Chondrocyte (in vitro differentiated cells): ENCODE data around the gene KRT83. TPM values are rescaled to one million over a fixed set of nuclear protein-coding genes. Genes with fewer than 3 reads are reported as not detected.
"Not testable (repeated sequence)": the region's sequence is repeated elsewhere in the genome, so short reads cannot be mapped to it uniquely, and the experiment has no call there.

Experiments used
- DNase-seq: peaks from one replicate; pipeline ENCODE4 v3.0.0; 2021; ENCODE audit warnings: mixed read lengths, low spot score
- H3K27ac Mint-ChIP-seq: one replicate; pipeline ENCODE4 v1.8.0; 2021; ENCODE audit warnings: mild to moderate bottlenecking, moderate library complexity, mixed read lengths; ENCODE audit not compliant: unreplicated experiment
- H3K27me3 Mint-ChIP-seq: 2 replicates; pipeline ENCODE4 v1.8.0; 2021; ENCODE audit warnings: low read depth, mixed read lengths
- H3K36me3 Mint-ChIP-seq: 2 replicates; pipeline ENCODE4 v1.8.0; 2021; ENCODE audit warnings: low read depth, mixed read lengths
- H3K4me1 Mint-ChIP-seq: 2 replicates; pipeline ENCODE4 v1.8.0; 2021; ENCODE audit warnings: low read depth, mild to moderate bottlenecking, mixed read lengths
- H3K4me3 Mint-ChIP-seq: one replicate; pipeline ENCODE4 v1.8.0; 2021; ENCODE audit warnings: mild to moderate bottlenecking, moderate library complexity, mixed read lengths; ENCODE audit not compliant: unreplicated experiment
- H3K9me3 Mint-ChIP-seq: 2 replicates; pipeline ENCODE4 v1.8.0; 2021; ENCODE audit warnings: low read depth, mixed read lengths
- total RNA-seq: library from RNA; stranded (reverse); gene quantifications from 3 replicates; pipeline ENCODE4 v1.2.1, GENCODE V29; 2021
- TF ChIP-seq, protein P1 (sequence below): fragments of 200-600 bp; sonication (generic); IDR thresholded peaks from 2 replicates; pipeline ENCODE4 v1.5.0; 2021; ENCODE audit warnings: antibody characterized with exemption, mild to moderate bottlenecking, moderate library complexity

The KRT83 gene
- total RNA-seq, 1 donor from 2014 or later = not detected

DNA sequence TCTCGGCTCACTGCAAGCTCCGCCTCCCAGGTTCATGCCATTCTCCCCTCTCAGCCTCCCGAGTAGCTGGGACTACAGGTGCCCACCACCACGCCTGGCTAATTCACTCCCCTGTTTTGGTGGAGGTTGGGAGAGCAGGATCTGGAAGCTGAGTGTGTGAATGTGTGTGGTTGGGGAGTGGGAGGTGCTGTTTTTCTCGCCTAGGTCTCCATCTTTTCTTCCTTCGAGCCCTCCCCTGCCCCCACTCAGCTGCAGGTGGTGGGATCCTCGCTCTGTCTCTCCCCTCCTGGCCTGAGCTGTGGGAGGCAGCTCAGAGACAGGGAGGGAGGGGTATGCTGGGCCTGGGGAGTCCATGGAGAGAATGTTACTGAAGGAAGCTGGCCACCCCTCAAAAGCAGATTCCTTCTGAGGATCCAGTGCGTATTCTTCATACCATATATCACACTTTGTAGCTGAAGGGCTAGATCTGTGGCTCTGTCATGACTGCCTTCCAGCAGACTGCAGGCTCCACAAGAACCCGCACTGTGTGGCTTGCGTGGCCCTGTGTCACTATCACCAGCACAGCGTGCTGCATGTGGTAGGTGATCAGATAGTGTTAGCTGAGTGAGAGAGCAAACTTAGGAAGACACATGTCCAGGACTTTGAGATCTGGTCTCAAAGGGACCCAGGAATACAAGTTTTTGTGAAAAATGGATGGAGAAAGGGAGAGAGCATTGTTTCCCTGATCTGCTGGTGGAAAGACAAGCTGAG lies 2.8 kb downstream of the KRT83 start:
- Mint-ChIP-seq H3K4me1 (no peaks in the 10 kb centered on the region), H3K27ac (no peak overlapping the region), H3K36me3 (peaks cover 1% of the 10 kb centered on the region), H3K27me3 (peaks cover 44% of the 10 kb centered on the region), H3K4me3 (no peak overlapping the region), H3K9me3 (no peaks in the 10 kb centered on the region)
- TF ChIP-seq, protein P1, sequence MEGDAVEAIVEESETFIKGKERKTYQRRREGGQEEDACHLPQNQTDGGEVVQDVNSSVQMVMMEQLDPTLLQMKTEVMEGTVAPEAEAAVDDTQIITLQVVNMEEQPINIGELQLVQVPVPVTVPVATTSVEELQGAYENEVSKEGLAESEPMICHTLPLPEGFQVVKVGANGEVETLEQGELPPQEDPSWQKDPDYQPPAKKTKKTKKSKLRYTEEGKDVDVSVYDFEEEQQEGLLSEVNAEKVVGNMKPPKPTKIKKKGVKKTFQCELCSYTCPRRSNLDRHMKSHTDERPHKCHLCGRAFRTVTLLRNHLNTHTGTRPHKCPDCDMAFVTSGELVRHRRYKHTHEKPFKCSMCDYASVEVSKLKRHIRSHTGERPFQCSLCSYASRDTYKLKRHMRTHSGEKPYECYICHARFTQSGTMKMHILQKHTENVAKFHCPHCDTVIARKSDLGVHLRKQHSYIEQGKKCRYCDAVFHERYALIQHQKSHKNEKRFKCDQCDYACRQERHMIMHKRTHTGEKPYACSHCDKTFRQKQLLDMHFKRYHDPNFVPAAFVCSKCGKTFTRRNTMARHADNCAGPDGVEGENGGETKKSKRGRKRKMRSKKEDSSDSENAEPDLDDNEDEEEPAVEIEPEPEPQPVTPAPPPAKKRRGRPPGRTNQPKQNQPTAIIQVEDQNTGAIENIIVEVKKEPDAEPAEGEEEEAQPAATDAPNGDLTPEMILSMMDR = no peak
- DNase-seq = peak; percentile 36

DNA sequence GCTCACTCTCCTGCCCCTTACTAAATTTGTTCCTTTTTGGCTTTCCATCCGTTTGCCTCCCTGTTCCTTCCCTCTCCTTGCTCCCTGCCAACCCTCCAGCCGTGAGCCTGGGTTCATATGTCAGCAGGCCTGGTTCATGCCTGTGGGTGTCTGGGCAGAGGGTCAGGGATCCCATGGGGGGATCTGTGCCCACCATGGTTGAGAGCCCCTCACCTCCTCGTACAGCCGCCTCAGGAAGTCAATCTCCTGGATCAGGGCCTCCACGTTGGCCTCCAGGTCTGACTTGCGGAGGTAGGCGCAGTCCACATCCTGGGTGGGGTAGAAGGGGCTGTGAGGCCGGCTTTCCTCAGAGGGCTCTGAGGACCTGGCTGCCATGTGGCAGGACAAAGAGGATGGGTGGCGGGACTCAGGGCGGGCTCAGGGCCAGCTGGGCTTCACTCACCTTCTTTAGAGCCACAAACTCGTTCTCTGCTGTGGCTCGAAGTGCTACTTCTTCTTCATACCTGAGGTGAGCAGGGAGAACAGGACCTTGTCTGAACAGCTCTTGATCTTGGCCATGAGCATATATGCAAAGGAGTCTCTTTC lies 3.6 kb downstream of the KRT83 start:
- Mint-ChIP-seq H3K9me3 (no peaks in the 10 kb centered on the region), H3K4me3 (no peak overlapping the region), H3K36me3 (peaks cover 1% of the 10 kb centered on the region), H3K27ac (no peak overlapping the region), H3K4me1 (no peaks in the 10 kb centered on the region), H3K27me3 (peaks cover 45% of the 10 kb centered on the region)
- DNase-seq = no peak
- TF ChIP-seq, protein P1 = no peak

DNA sequence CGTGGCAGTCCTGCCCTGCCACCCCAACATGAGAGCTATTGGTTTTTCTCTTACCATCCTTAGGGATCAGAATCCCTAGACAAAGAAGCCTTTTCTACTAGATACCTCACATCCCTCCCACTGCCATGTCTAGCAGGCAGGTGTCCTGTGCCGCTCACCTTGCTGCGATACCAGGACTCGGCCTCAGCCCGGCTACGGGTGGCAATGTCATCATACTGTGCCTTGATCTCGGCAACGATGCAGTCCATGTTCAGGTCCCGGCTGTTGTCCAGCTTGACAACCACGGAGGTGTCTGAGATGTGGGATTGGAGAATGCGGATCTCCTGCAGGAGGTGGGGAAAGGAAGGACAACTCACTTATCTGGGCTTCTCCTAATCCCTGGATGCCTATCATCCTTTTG lies 4.5 kb downstream of the KRT83 start:
- H3K9me3 Mint-ChIP-seq = no peaks in the 10 kb centered on the region
- DNase-seq = no peak
- H3K36me3 Mint-ChIP-seq = no peaks in the 10 kb centered on the region
- H3K27me3 Mint-ChIP-seq = peaks cover 42% of the 10 kb centered on the region
- H3K4me3 Mint-ChIP-seq = no peak overlapping the region
- no peaks in the 10 kb centered on the region for H3K4me1 Mint-ChIP-seq
- no peak overlapping the region for H3K27ac Mint-ChIP-seq
- TF ChIP-seq, protein P1 = no peak

DNA sequence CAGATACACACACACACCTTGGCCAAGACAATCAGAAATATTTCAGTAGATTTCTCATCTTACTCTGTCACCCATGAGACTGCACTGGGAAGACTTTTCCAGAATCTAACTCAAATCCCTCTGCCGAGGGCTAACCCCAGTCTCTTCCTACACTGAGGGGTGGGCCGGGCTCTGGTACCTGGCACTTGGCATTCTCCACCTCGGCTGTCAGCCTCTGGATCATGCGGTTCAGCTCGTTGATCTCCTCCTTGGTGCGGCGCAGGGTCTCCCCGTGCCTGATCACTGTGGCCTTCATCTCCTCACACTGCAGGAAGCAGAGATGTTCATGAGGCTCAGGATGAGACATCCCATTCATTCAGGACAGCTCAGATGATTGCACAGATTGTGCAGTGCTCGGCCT lies 4.9 kb downstream of the KRT83 start:
- TF ChIP-seq, protein P1 = no peak
- Mint-ChIP-seq H3K27me3 (peaks cover 42% of the 10 kb centered on the region), H3K4me1 (no peaks in the 10 kb centered on the region), H3K9me3 (no peaks in the 10 kb centered on the region), H3K27ac (no peak overlapping the region), H3K36me3 (no peaks in the 10 kb centered on the region), H3K4me3 (no peak overlapping the region)
- no peak for DNase-seq

- H3K27me3 Mint-ChIP-seq = peaks cover 41% of the 10 kb centered on the region
- not testable (repeated sequence) for H3K9me3 Mint-ChIP-seq, H3K4me3 Mint-ChIP-seq, H3K27ac Mint-ChIP-seq, H3K4me1 Mint-ChIP-seq, H3K36me3 Mint-ChIP-seq, DNase-seq
- TF ChIP-seq, protein P1 = peak; percentile 57
Observed at GRCh38 chr12:52315721-52316120, 5.5 kb downstream of the KRT83 start.
